Keratinocyte (primary cell): Measurements from ENCODE around the gene OMP. TPM values are rescaled to one million over a fixed set of nuclear protein-coding genes. Genes with fewer than 3 reads are reported as not detected.

Experiments used
- DNase-seq: peaks from one replicate; pipeline ENCODE4 v3.0.0-alpha.2; 2011; ENCODE audit warnings: low read depth, missing footprints, low spot score
- FAIRE-seq: peaks from 2 replicates; lab custom pipeline; 2011; peaks lifted over from hg19 to GRCh38; lab: Jason Lieb, UNC
- H2AFZ ChIP-seq: 2 replicates; pipeline ENCODE4 v1.6.0; 2012; ENCODE audit warnings: low read length, control low read depth, inconsistent platforms; ENCODE audit not compliant: control insufficient read depth
- H3K27ac ChIP-seq: 2 replicates; pipeline ENCODE4 v1.5.1; 2011; ENCODE audit warnings: low read length; ENCODE audit not compliant: control insufficient read depth, insufficient read depth
- H3K27me3 ChIP-seq: 3 replicates; pipeline ENCODE4 v1.6.0; 2011; ENCODE audit warnings: low read length; ENCODE audit not compliant: control insufficient read depth, insufficient read depth; ENCODE audit errors: extremely low read depth
- H3K36me3 ChIP-seq, 2 experiments: 2 replicates in 1 of 2; 3 replicates in 1 of 2; pipeline ENCODE4 v1.5.1; 2011; ENCODE audit warnings: low read length in 2 of 2, mild to moderate bottlenecking in 1 of 2; ENCODE audit not compliant: control insufficient read depth in 2 of 2, insufficient read depth in 2 of 2; ENCODE audit errors: extremely low read depth in 1 of 2
- H3K4me1 ChIP-seq: 3 replicates; pipeline ENCODE4 v1.5.1; 2011; ENCODE audit warnings: low read length; ENCODE audit not compliant: control insufficient read depth, insufficient read depth; ENCODE audit errors: extremely low read depth
- H3K4me2 ChIP-seq: 3 replicates; pipeline ENCODE4 v1.6.0; 2011; ENCODE audit warnings: low read depth, low read length; ENCODE audit not compliant: control insufficient read depth, insufficient read depth; ENCODE audit errors: extremely low read depth
- H3K4me3 ChIP-seq, 3 experiments: fragments of 200-600 bp in 1 of 3; sonication (generic) in 1 of 3; 2 replicates in 2 of 3; 3 replicates in 1 of 3; pipeline ENCODE4 v1.5.1; 2011 to 2016; ENCODE audit warnings: low read length in 3 of 3, mild to moderate bottlenecking in 3 of 3, control low read depth in 2 of 3, inconsistent platforms in 1 of 3, low read depth in 1 of 3, mixed read lengths in 1 of 3, mixed run types in 1 of 3, moderate library complexity in 1 of 3; ENCODE audit not compliant: control insufficient read depth in 2 of 3, insufficient read depth in 2 of 3; ENCODE audit errors: extremely low read depth in 1 of 3
- H3K79me2 ChIP-seq: 2 replicates; pipeline ENCODE4 v1.6.0; 2012; ENCODE audit warnings: low read length; ENCODE audit not compliant: control insufficient read depth, insufficient read depth
- H3K9ac ChIP-seq: 3 replicates; pipeline ENCODE4 v1.6.0; 2011; ENCODE audit warnings: low read length; ENCODE audit not compliant: control insufficient read depth, insufficient read depth; ENCODE audit errors: extremely low read depth
- H3K9me1 ChIP-seq: 3 replicates; pipeline ENCODE4 v1.6.0; 2011; ENCODE audit warnings: low read length; ENCODE audit not compliant: control insufficient read depth, insufficient read depth; ENCODE audit errors: extremely low read depth
- H3K9me3 ChIP-seq: 2 replicates; pipeline ENCODE4 v1.5.1; 2012; ENCODE audit warnings: low read depth, low read length; ENCODE audit not compliant: control insufficient read depth
- H4K20me1 ChIP-seq: 3 replicates; pipeline ENCODE4 v1.6.0; 2011; ENCODE audit warnings: low read length; ENCODE audit not compliant: control insufficient read depth, insufficient read depth; ENCODE audit errors: extremely low read depth
- EZH2 ChIP-seq: IDR thresholded peaks from one replicate; pipeline ENCODE4 v1.6.1; 2012; ENCODE audit warnings: inconsistent platforms, mild to moderate bottlenecking, low read length, moderate library complexity
- dilution Hi-C: fragments of 300-500 bp; cut with MboI; formaldehyde crosslinking; loops from one replicate; pipeline ENCODE4 v1.7.0; 2020; ENCODE audit warnings: low sequenced_read_pairs; ENCODE audit not compliant: extremely low pct_ligation_motif_present
- polyA plus RNA-seq, 5 experiments: library from polyadenylated mRNA; depleted of rRNA in 3 of 5; stranded (reverse) in 3 of 5; stranded (forward) in 1 of 5; unstranded in 1 of 5; fragments of >200 nt; gene quantifications; 1 replicate in 1 of 5; 2 replicates in 3 of 5; 3 replicates in 1 of 5; pipeline versions ENCODE4 v1.2.1 to v1.2.3, GENCODE V29; 2011 to 2012; ENCODE audit warnings: missing spikeins in 2 of 5, low read depth in 1 of 5, low replicate concordance in 1 of 5
- TF ChIP-seq, protein P1 (sequence below), 3 experiments: IDR thresholded peaks in 1 of 3; conservative IDR thresholded peaks in 1 of 3; optimal IDR thresholded peaks in 1 of 3; 2 replicates in 2 of 3; 3 replicates in 1 of 3; pipeline versions ENCODE3 to v1.5.1; 2011; ENCODE audit warnings: low read length in 3 of 3, mild to moderate bottlenecking in 3 of 3, moderate library complexity in 2 of 3, control low read depth in 1 of 3, inconsistent platforms in 1 of 3; ENCODE audit not compliant: insufficient read depth in 2 of 3; ENCODE audit errors: extremely low read depth in 1 of 3

The OMP gene
- polyA plus RNA-seq, 1 donor (not counting 4 experiments of a cell fraction or from before 2014, with no cell fraction given), result not detected

DNA sequence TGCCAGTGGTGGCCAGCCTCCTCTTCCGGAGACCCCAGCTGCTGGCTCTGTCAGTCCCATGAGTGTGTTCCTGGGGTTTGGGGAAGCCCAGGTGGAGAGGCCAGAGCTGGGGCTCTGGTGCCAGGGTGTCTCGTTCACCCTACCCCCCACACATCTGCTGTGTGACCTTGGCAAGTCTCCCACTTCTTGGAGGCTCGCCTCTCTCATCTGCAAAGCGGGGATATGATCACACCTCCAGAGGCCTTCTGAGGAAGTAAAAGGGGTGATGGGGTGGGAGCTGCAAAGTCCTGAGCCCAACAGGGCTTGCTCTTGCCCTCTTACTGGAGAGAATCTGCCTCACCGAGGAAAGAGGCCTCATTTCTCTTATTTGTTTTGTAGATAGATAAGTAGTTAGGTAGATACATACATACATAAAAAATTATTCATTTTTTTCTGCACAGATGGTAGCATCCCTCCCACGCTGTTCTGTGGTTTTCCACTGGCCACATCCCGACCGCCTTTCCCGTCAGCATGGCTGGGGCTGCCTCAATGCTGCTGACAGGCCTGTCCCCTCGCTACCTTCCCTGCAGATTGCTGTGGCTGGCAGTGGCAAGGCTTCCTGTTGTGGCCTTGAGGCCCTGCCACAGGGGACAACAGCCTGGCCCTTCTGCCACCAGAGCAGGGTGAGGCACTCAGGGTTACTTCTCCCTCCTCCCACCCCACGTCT lies 49.3 kb downstream of the OMP start:
- Histone ChIP-seq H3K4me2 (no peak overlapping the region), H3K4me1 (peaks cover 4% of the 10 kb centered on the region), H4K20me1 (no peaks in the 10 kb centered on the region), H3K9ac (no peak overlapping the region), H3K79me2 (no peaks in the 10 kb centered on the region), H3K27ac (no peak overlapping the region), H3K27me3 (peaks cover 8% of the 10 kb centered on the region), H3K36me3 (no peaks in the 10 kb centered on the region), H3K4me3 (no peak overlapping the region), H3K9me1 (no peaks in the 10 kb centered on the region), H2AFZ (no peak overlapping the region), H3K9me3 (no peaks in the 10 kb centered on the region)
- no peak for DNase-seq
- no peak for FAIRE-seq
- no peak for TF ChIP-seq EZH2
- TF ChIP-seq, protein P1, sequence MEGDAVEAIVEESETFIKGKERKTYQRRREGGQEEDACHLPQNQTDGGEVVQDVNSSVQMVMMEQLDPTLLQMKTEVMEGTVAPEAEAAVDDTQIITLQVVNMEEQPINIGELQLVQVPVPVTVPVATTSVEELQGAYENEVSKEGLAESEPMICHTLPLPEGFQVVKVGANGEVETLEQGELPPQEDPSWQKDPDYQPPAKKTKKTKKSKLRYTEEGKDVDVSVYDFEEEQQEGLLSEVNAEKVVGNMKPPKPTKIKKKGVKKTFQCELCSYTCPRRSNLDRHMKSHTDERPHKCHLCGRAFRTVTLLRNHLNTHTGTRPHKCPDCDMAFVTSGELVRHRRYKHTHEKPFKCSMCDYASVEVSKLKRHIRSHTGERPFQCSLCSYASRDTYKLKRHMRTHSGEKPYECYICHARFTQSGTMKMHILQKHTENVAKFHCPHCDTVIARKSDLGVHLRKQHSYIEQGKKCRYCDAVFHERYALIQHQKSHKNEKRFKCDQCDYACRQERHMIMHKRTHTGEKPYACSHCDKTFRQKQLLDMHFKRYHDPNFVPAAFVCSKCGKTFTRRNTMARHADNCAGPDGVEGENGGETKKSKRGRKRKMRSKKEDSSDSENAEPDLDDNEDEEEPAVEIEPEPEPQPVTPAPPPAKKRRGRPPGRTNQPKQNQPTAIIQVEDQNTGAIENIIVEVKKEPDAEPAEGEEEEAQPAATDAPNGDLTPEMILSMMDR (optimal IDR thresholded peaks at IDR 0.05 in 1 of 3, IDR thresholded peaks at IDR 0.05 in 1 of 3, conservative IDR thresholded peaks at IDR 0.05 in 1 of 3; ENCODE audit: extremely low read depth in 1 of 3, insufficient read depth in 2 of 3, low read length in 3 of 3), result no peak
- dilution Hi-C loops, result no loop called here

DNA sequence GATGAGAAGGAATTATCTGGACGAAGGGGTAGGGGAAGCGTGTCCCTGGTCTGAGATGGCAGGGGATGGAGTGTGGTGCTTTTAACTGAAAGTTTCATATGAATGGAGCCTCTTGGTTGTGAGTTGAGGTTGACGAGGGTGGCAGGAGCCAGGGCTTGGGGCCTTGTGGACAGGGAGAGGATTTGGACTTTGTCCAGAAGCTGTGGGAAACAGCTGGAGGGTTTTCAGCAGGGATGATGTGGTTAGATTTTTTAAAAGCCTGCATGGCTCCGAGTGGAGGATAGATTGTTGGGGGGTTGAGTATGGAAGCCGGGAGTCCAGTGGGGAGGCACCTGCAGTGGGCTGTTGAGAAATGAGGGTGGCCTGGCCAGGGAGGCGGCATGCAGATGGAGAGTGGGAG lies 50.2 kb downstream of the OMP start:
- no peak overlapping the region for H3K9ac ChIP-seq
- no peaks in the 10 kb centered on the region for H3K9me3 ChIP-seq
- no peak for FAIRE-seq
- H3K27me3 ChIP-seq, result peaks cover 12% of the 10 kb centered on the region
- H3K4me3 ChIP-seq, result no peak overlapping the region
- dilution Hi-C loops, result no loop called here
- H3K4me2 ChIP-seq, result no peak overlapping the region
- no peaks in the 10 kb centered on the region for H3K79me2 ChIP-seq
- H2AFZ ChIP-seq, result no peak overlapping the region
- TF ChIP-seq, protein P1 (optimal IDR thresholded peaks at IDR 0.05 in 1 of 3, IDR thresholded peaks at IDR 0.05 in 1 of 3, conservative IDR thresholded peaks at IDR 0.05 in 1 of 3; ENCODE audit: extremely low read depth in 1 of 3, insufficient read depth in 2 of 3, low read length in 3 of 3), result no peak
- no peak for TF ChIP-seq EZH2
- H3K9me1 ChIP-seq, result no peaks in the 10 kb centered on the region
- no peak for DNase-seq
- no peak overlapping the region for H3K27ac ChIP-seq
- H3K4me1 ChIP-seq, result peaks cover 4% of the 10 kb centered on the region
- H3K36me3 ChIP-seq, result no peaks in the 10 kb centered on the region
- no peaks in the 10 kb centered on the region for H4K20me1 ChIP-seq

Other genes with a start within 250 kb of the OMP start
- gene ACER3, start 241.9 kb upstream of the OMP start, polyA plus RNA-seq, result 25.5 to 55.0 TPM (median 36.1 TPM) in 3 replicates
- not detected in 3 replicates for gene B3GNT6, start 68.4 kb upstream of the OMP start, polyA plus RNA-seq
- gene CAPN5, start 35.9 kb upstream of the OMP start, polyA plus RNA-seq, result 0.97 to 1.9 TPM (median 1.2 TPM) in 3 replicates
- 0.75 to 1.1 TPM (median 0.91 TPM) in 3 replicates for gene MYO7A, start 25.4 kb downstream of the OMP start, polyA plus RNA-seq
- not detected in 3 replicates for gene GDPD4, start 198.8 kb downstream of the OMP start, polyA plus RNA-seq